ENCODE results near the gene MRPL38. TPM values are rescaled to one million over a fixed set of nuclear protein-coding genes. Genes with fewer than 3 reads are reported as not detected.

Gene MRPL38
- total RNA-seq, 1 experiment from 2014 or later = 146 TPM

DNA sequence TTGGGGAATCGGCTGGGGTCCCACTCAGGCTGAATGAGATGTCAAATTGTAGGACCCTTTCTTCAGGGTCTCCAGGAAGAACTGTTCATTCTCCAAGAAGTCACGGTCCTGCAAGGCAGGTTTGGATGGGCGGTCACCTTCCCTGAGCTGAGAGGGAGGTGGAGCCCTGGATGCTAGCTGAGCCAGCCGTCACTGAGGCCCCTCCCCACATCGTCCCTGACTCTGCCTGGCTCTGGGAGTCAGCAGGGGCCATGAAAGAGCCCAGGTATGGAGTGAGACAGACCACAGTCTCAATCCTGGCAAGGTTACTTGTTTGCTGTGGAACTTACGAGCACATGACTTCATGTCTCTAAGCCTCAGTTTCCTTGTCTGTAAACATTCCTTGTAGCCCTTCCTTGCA lies 6.0 kb upstream of the MRPL38 start:
- Mint-ChIP-seq H3K4me3 (no peak overlapping the region), H3K27me3 (ENCODE audit: low read depth) (no peaks in the 10 kb centered on the region), H3K27ac (peak overlapping the region; percentile 70), H3K36me3 (0 out of 2 replicates have a peak, but pooled peaks cover 2% of the 10 kb centered on the region), H3K9me3 (no peaks in the 10 kb centered on the region), H3K4me1 (0 out of 2 replicates have a peak, but pooled peaks cover 2% of the 10 kb centered on the region)
- POLR2A ChIA-PET = no interaction called here
- CTCF ChIA-PET = interaction anchor here (0.7 to 2.8 kb wide), 14 partner anchors 17 to 369 kb away, joined by 3 to 22 read pairs (median 4); partner anchors contain the start of genes CDK3 and FBF1
- DNase-seq (ENCODE audit: low spot score) = peak; percentile 61
- TF ChIP-seq, protein P1, sequence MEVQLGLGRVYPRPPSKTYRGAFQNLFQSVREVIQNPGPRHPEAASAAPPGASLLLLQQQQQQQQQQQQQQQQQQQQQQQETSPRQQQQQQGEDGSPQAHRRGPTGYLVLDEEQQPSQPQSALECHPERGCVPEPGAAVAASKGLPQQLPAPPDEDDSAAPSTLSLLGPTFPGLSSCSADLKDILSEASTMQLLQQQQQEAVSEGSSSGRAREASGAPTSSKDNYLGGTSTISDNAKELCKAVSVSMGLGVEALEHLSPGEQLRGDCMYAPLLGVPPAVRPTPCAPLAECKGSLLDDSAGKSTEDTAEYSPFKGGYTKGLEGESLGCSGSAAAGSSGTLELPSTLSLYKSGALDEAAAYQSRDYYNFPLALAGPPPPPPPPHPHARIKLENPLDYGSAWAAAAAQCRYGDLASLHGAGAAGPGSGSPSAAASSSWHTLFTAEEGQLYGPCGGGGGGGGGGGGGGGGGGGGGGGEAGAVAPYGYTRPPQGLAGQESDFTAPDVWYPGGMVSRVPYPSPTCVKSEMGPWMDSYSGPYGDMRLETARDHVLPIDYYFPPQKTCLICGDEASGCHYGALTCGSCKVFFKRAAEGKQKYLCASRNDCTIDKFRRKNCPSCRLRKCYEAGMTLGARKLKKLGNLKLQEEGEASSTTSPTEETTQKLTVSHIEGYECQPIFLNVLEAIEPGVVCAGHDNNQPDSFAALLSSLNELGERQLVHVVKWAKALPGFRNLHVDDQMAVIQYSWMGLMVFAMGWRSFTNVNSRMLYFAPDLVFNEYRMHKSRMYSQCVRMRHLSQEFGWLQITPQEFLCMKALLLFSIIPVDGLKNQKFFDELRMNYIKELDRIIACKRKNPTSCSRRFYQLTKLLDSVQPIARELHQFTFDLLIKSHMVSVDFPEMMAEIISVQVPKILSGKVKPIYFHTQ (CRISPR knock-in tag; IDR thresholded peaks at IDR 0.05) = no peak
- TF ChIP-seq NFATC4 (CRISPR knock-in tag; IDR thresholded peaks at IDR 0.05) = no peak
- no peak for TF ChIP-seq KAT7 (CRISPR knock-in tag; IDR thresholded peaks at IDR 0.05; ENCODE audit: borderline replicate concordance)
- TF ChIP-seq, protein P2, sequence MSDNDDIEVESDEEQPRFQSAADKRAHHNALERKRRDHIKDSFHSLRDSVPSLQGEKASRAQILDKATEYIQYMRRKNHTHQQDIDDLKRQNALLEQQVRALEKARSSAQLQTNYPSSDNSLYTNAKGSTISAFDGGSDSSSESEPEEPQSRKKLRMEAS (CRISPR knock-in tag; IDR thresholded peaks at IDR 0.05) = no peak
- no peak for TF ChIP-seq CREB1 (CRISPR knock-in tag; IDR thresholded peaks at IDR 0.05)
- TF ChIP-seq GRHL2 (CRISPR knock-in tag; IDR thresholded peaks at IDR 0.05; ENCODE audit: insufficient replicate concordance, severe bottlenecking) = no peak
- no peak for TF ChIP-seq JAZF1 (CRISPR knock-in tag; IDR thresholded peaks at IDR 0.05)
- no peak for TF ChIP-seq NR3C1 (CRISPR knock-in tag; conservative IDR thresholded peaks at IDR 0.05; ENCODE audit: low read depth)
- TF ChIP-seq, protein P3, sequence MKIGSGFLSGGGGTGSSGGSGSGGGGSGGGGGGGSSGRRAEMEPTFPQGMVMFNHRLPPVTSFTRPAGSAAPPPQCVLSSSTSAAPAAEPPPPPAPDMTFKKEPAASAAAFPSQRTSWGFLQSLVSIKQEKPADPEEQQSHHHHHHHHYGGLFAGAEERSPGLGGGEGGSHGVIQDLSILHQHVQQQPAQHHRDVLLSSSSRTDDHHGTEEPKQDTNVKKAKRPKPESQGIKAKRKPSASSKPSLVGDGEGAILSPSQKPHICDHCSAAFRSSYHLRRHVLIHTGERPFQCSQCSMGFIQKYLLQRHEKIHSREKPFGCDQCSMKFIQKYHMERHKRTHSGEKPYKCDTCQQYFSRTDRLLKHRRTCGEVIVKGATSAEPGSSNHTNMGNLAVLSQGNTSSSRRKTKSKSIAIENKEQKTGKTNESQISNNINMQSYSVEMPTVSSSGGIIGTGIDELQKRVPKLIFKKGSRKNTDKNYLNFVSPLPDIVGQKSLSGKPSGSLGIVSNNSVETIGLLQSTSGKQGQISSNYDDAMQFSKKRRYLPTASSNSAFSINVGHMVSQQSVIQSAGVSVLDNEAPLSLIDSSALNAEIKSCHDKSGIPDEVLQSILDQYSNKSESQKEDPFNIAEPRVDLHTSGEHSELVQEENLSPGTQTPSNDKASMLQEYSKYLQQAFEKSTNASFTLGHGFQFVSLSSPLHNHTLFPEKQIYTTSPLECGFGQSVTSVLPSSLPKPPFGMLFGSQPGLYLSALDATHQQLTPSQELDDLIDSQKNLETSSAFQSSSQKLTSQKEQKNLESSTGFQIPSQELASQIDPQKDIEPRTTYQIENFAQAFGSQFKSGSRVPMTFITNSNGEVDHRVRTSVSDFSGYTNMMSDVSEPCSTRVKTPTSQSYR (CRISPR knock-in tag; IDR thresholded peaks at IDR 0.05) = no peak
- no peak for TF ChIP-seq FOXP1 (CRISPR knock-in tag; IDR thresholded peaks at IDR 0.05; ENCODE audit: borderline replicate concordance)
- no peak for TF ChIP-seq IRF2 (CRISPR knock-in tag; IDR thresholded peaks at IDR 0.05; ENCODE audit: borderline replicate concordance, low read depth)
- TF ChIP-seq, protein P4, sequence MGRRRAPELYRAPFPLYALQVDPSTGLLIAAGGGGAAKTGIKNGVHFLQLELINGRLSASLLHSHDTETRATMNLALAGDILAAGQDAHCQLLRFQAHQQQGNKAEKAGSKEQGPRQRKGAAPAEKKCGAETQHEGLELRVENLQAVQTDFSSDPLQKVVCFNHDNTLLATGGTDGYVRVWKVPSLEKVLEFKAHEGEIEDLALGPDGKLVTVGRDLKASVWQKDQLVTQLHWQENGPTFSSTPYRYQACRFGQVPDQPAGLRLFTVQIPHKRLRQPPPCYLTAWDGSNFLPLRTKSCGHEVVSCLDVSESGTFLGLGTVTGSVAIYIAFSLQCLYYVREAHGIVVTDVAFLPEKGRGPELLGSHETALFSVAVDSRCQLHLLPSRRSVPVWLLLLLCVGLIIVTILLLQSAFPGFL (CRISPR knock-in tag; IDR thresholded peaks at IDR 0.05; ENCODE audit: borderline replicate concordance) = no peak
- TF ChIP-seq ELF4 (CRISPR knock-in tag; IDR thresholded peaks at IDR 0.05; ENCODE audit: low read depth) = no peak
- TF ChIP-seq, protein P5, sequence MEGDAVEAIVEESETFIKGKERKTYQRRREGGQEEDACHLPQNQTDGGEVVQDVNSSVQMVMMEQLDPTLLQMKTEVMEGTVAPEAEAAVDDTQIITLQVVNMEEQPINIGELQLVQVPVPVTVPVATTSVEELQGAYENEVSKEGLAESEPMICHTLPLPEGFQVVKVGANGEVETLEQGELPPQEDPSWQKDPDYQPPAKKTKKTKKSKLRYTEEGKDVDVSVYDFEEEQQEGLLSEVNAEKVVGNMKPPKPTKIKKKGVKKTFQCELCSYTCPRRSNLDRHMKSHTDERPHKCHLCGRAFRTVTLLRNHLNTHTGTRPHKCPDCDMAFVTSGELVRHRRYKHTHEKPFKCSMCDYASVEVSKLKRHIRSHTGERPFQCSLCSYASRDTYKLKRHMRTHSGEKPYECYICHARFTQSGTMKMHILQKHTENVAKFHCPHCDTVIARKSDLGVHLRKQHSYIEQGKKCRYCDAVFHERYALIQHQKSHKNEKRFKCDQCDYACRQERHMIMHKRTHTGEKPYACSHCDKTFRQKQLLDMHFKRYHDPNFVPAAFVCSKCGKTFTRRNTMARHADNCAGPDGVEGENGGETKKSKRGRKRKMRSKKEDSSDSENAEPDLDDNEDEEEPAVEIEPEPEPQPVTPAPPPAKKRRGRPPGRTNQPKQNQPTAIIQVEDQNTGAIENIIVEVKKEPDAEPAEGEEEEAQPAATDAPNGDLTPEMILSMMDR (IDR thresholded peaks at IDR 0.05) = no peak
- no peak for TF ChIP-seq ETV6 (CRISPR knock-in tag; IDR thresholded peaks at IDR 0.05)
- no peak for TF ChIP-seq MYBL2 (CRISPR knock-in tag; IDR thresholded peaks at IDR 0.05)
- TF ChIP-seq, protein P6, sequence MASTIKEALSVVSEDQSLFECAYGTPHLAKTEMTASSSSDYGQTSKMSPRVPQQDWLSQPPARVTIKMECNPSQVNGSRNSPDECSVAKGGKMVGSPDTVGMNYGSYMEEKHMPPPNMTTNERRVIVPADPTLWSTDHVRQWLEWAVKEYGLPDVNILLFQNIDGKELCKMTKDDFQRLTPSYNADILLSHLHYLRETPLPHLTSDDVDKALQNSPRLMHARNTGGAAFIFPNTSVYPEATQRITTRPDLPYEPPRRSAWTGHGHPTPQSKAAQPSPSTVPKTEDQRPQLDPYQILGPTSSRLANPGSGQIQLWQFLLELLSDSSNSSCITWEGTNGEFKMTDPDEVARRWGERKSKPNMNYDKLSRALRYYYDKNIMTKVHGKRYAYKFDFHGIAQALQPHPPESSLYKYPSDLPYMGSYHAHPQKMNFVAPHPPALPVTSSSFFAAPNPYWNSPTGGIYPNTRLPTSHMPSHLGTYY (CRISPR knock-in tag; IDR thresholded peaks at IDR 0.05) = no peak
- peak; percentile 92 for ATAC-seq
